Measurements from ENCODE around the gene CLPSL2.

CLPSL2 gene

DNA sequence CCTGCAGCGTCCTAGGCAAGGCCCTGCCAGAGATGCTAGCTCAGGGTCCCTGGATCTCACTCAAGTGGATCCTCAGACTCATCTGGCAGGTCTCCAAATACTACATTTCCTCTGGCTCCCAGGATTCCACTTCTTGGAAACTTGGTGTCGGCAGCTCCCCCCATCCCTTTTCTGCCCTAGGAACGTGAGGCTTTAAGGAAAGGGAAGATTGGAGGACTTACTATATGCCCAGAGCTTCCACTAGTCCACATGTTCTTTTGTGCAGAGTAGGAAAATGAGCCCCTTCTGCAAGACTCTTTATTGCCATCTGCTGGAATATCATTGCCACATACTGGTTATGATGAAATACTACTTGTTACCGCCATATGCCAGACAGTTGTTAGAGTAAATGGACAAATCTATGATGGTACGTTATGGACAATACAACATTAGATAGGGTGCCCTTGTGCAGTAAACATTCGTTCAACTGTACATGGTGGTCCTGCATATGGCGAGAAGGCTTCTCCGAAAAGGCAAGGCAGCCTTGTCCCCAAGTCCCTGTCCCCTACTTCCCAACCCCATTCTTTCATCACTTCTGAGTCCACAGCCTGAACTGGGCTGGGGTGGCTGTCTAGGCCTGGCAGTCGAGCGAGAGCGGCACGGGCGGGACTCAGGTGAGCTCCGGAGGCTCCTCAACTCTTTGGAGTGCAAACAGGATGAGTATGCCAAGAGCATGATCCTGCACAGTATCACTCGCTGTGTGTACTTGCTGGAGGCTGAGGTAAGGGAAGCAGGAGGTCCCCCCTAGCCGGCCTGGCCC lies 38.8 kb upstream of the CLPSL2 start:
- no peaks in the 10 kb centered on the region for H3K9me3 Mint-ChIP-seq
- no peak overlapping the region for H3K4me3 Mint-ChIP-seq
- peaks cover 41% of the 10 kb centered on the region for H3K4me1 Mint-ChIP-seq (ENCODE audit: low read depth)
- peak overlapping the region; percentile 66 for H3K27ac Mint-ChIP-seq
- no peaks in the 10 kb centered on the region for H3K27me3 Mint-ChIP-seq
- no peaks in the 10 kb centered on the region for H3K36me3 Mint-ChIP-seq (ENCODE audit: low read depth)

DNA sequence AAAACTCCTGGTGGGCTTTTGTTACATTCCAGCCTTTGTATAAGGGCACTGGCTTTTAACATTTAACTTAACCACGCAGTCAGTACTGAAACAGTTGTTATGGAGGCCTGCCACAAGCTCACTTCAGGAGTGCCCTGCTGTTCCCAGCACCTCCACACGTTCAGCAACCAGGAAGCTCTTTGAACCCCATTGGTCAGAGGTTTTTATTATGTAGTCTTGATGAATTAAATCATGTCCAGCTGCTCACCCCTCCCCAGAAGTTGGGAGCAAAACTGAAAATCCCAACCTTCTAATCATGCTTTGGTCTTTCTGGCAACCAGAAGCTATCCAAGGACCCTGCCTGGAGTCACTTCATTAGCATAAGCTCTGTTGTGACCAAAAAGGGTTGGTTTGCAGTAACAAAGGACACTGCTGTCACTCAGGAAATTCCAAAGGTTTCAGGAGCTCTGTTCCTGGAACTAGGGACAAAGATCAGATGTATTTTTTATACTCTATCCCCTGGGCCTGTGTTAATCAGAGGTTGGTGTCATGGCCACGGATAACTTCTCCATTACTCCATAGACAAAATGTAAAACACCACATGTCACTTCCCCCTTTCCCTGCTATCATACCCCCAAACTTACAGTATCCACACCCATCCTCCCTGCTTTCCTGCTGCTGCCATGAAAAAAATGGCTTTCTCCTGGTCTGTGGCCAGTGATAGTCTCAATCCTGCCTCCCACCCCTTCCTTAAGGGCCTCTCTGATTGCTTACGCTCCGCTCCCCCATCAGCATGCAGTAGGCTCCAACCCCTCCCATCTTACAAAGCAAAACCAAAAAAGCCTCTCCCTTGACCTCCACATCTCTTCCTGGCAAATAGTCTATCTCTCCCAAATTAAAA lies 36.5 kb upstream of the CLPSL2 start:
- Mint-ChIP-seq H3K27me3 (no peaks in the 10 kb centered on the region), H3K9me3 (no peaks in the 10 kb centered on the region), H3K4me1 (ENCODE audit: low read depth) (peaks cover 23% of the 10 kb centered on the region), H3K27ac (peak overlapping the region; percentile 28), H3K4me3 (no peak overlapping the region), H3K36me3 (ENCODE audit: low read depth) (no peaks in the 10 kb centered on the region)

DNA sequence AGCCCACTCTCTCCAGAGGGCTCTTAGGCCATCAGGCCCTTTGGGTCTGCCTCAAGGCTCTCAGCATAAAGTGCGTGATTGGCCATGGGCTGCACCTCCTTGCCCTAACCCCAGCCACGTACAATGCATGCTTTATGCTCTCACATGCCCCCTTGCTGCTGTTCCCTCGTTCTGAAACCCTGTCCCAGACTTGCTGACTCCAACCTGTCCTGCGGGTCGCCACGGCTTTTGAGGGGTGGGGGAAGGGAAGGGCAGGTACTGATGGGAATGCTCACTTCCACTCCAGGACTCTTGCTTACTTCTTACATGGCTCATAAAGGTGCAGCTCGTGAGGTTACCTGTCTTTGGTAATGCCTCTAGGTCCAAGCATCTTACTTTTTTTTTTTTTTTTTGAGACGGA lies 33.6 kb upstream of the CLPSL2 start:
- Mint-ChIP-seq H3K4me1 (ENCODE audit: low read depth) (no peaks in the 10 kb centered on the region), H3K27ac (no peak overlapping the region), H3K36me3 (ENCODE audit: low read depth) (no peaks in the 10 kb centered on the region), H3K9me3 (peaks cover 4% of the 10 kb centered on the region), H3K4me3 (no peak overlapping the region), H3K27me3 (no peaks in the 10 kb centered on the region)

DNA sequence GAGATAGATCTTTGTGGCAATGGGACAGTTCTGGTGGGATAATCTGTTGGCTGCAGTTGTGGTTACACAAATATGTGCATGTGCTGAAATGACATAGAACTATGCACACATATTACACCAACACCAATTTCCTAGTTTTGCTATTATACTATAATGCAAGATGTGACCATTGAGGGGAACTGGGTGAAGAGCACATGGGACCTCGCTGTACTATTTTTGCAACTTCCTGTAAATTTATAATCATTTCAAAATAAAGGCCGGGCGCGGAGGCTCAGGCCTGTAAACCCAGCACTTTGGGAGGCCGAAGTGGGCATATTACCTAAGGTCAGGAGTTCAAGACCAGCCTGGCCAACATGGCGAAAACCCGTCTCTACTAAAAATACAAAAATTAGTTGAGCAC lies 30.9 kb upstream of the CLPSL2 start:
- no peak overlapping the region for H3K27ac Mint-ChIP-seq
- H3K9me3 Mint-ChIP-seq = peaks cover 7% of the 10 kb centered on the region
- H3K36me3 Mint-ChIP-seq (ENCODE audit: low read depth) = no peaks in the 10 kb centered on the region
- no peaks in the 10 kb centered on the region for H3K27me3 Mint-ChIP-seq
- H3K4me1 Mint-ChIP-seq (ENCODE audit: low read depth) = no peaks in the 10 kb centered on the region
- H3K4me3 Mint-ChIP-seq = no peak overlapping the region

DNA sequence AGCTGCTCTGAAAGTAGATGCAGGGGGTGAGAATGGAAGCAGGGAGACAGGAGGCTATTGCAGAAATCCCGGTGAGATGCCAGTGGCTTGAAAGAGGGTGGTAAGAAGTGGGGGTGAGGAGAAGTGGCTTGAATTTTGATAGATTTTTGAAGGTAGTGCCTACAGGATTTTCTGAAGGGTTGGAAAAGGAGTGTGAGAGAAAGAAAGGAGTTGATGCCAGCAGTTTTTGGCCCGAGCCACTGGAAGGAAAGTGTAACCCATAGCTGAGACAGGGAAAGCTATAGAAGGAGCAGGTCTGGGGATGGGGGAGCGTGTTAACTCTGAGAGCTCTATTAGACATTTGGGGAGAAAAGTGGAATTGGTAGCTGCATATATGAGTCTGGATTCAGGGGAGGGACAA lies 29.9 kb upstream of the CLPSL2 start:
- Mint-ChIP-seq H3K27ac (no peak overlapping the region), H3K27me3 (no peaks in the 10 kb centered on the region), H3K4me1 (ENCODE audit: low read depth) (peaks cover 2% of the 10 kb centered on the region), H3K9me3 (peaks cover 7% of the 10 kb centered on the region), H3K36me3 (ENCODE audit: low read depth) (no peaks in the 10 kb centered on the region), H3K4me3 (no peak overlapping the region)

DNA sequence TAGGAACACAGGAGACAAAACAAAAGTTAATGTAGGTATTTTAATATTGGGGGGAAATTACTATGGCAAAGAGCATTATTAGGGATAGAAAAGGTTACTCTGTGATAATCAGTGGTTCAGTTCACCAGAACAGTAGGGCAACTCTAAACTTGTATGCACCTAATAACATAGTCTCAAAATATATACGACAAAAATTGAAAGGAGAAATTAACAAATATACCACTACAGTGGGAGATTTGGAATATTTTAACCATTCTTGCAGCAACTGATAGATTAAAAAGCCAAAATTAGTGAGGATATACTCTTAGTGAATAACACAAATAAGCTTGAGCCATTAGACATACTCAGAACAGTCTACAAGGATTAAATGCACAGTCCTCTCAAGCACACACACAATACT lies 28.5 kb upstream of the CLPSL2 start:
- Mint-ChIP-seq H3K27ac (no peak overlapping the region), H3K9me3 (peaks cover 7% of the 10 kb centered on the region), H3K27me3 (no peaks in the 10 kb centered on the region), H3K4me1 (ENCODE audit: low read depth) (peaks cover 6% of the 10 kb centered on the region), H3K36me3 (ENCODE audit: low read depth) (no peaks in the 10 kb centered on the region), H3K4me3 (no peak overlapping the region)

DNA sequence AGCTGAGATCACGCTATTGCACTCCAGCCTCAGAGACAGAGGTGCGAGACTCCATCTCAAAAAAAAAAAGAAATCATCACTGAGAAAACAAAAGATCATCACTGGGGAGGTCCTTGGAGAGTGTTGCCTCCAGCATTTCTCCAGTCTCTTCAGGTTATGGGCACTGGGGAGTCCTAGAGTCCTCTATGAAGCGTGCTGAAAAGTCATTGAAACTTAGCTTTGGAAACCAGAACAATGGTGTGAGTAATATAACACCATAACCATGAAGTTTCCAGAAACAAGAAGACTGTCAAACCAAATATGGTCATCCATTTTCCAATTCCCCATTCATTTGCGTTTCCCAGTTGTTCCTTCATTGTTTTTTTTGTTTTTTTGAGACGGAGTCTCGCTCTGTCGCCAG lies 25.8 kb upstream of the CLPSL2 start:
- Mint-ChIP-seq H3K27me3 (no peaks in the 10 kb centered on the region), H3K36me3 (ENCODE audit: low read depth) (no peaks in the 10 kb centered on the region), H3K4me3 (no peak overlapping the region), H3K4me1 (ENCODE audit: low read depth) (peaks cover 6% of the 10 kb centered on the region), H3K9me3 (peaks cover 7% of the 10 kb centered on the region), H3K27ac (no peak overlapping the region)

DNA sequence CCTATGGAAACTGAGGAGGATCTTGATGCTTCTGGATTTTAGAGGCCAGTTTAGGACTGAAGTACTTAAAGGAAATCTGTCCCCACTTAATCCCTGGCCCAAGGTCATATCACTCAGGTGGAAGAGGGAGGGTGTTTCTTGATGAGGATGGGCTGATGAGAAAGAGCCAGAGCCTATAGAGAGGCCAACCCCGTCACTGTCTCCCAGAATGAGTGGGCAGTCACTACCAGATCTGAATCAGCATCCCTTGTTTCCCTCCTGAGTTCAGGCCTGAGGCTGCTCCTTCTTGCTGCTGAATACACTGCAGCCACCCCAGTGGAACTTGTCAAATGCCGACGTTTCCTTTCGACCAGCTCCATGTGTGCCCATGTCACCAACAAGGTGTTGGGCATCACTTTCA lies 24.8 kb upstream of the CLPSL2 start:
- H3K27me3 Mint-ChIP-seq = no peaks in the 10 kb centered on the region
- peaks cover 6% of the 10 kb centered on the region for H3K4me1 Mint-ChIP-seq (ENCODE audit: low read depth)
- no peak overlapping the region for H3K4me3 Mint-ChIP-seq
- no peak overlapping the region for H3K27ac Mint-ChIP-seq
- H3K36me3 Mint-ChIP-seq (ENCODE audit: low read depth) = no peaks in the 10 kb centered on the region
- peaks cover 7% of the 10 kb centered on the region for H3K9me3 Mint-ChIP-seq

DNA sequence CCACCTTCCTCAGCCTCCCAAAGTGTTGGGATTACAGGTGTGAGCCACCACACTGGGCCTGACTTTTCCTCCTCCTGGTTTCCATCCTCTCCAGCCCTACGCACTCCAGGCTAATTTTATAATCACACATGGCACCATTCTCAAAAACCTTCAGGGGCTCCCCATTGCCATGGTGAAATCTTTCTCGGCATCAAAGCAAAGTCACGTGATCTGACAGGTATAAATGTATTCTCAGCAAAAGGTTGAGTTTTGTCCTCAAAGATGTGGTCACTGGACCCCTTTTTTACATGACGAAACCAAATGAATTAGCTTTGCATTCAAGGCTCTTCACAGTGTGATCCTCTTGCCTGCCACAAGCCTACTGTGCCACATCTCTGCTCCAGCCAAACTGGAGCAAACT lies 24.1 kb upstream of the CLPSL2 start:
- peaks cover 6% of the 10 kb centered on the region for H3K4me1 Mint-ChIP-seq (ENCODE audit: low read depth)
- no peak overlapping the region for H3K4me3 Mint-ChIP-seq
- no peak overlapping the region for H3K27ac Mint-ChIP-seq
- no peaks in the 10 kb centered on the region for H3K36me3 Mint-ChIP-seq (ENCODE audit: low read depth)
- peaks cover 7% of the 10 kb centered on the region for H3K9me3 Mint-ChIP-seq
- H3K27me3 Mint-ChIP-seq = no peaks in the 10 kb centered on the region

DNA sequence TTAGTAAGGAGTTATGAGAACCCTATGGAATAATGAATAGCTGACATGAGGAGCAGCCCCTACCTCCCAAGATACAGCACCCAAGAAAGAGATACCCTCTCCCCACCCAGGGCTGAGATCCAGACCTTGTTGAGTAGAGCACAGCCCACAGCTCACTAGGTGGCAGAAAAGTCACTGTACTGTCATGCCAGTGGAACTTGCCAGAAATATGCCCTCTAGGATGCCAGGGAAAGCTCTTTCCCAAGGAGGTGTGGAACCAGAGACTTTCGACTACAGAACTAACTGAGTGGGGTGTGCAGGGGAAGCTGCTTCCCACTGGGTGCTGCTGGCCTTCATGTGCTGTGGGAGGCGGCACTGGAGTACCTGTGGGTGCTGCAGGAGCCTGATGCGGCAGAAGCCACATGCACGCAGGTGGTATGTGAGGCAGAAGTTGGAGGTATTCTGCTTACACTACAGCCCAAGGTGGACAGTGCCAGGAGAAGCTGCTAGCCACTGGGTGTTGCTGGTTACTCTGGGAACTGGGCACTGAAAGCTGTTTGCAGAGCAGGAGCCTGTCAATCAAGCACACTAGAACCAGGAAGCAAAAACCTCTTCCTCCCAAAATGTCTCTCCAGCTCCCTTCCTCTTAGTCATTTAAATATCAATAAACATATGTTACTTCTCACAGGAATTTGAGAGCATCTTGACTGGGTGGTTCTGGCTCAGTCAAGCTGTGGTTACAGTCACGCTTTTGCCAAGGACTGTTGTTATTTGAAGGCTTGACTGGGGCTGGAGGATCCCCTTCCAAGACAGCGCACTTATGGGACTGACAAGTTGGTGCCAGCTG lies 21.7 kb upstream of the CLPSL2 start:
- Mint-ChIP-seq H3K4me3 (no peak overlapping the region), H3K27ac (no peak overlapping the region), H3K36me3 (ENCODE audit: low read depth) (no peaks in the 10 kb centered on the region), H3K27me3 (peaks cover 6% of the 10 kb centered on the region), H3K9me3 (no peaks in the 10 kb centered on the region), H3K4me1 (ENCODE audit: low read depth) (peaks cover 6% of the 10 kb centered on the region)

DNA sequence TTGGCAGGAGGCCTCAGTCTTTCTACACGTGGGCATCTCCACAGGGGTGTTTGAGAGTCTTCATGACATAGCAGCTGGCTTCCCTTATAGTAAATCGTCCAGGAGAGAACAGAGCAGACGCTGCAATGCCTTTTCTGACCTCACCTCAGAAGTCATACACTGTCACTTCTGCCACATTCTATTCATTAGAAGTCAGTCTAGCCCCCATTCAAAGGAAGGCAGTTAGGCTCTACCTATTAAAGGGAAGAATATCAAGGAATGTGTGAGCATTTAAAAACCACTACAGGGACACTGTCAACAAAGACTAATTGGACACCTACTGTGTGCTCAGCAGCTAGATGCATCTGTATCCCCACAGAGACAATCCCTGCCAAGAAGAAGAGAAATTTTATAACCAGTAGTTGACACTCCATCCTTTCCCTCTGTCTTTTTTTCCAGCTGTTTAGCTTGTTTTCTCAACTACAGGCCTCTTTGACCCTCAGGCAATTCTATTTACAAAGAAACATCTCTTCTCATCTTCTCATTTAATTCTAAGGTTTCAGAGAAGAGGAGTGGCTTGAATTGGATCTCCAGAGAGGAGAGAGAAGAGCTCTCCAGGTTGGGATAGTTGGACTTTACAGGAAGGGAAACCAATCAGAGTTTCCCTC lies 21.0 kb upstream of the CLPSL2 start:
- Mint-ChIP-seq H3K4me3 (no peak overlapping the region), H3K36me3 (ENCODE audit: low read depth) (no peaks in the 10 kb centered on the region), H3K4me1 (ENCODE audit: low read depth) (peaks cover 6% of the 10 kb centered on the region), H3K9me3 (no peaks in the 10 kb centered on the region), H3K27ac (no peak overlapping the region), H3K27me3 (peaks cover 11% of the 10 kb centered on the region)

DNA sequence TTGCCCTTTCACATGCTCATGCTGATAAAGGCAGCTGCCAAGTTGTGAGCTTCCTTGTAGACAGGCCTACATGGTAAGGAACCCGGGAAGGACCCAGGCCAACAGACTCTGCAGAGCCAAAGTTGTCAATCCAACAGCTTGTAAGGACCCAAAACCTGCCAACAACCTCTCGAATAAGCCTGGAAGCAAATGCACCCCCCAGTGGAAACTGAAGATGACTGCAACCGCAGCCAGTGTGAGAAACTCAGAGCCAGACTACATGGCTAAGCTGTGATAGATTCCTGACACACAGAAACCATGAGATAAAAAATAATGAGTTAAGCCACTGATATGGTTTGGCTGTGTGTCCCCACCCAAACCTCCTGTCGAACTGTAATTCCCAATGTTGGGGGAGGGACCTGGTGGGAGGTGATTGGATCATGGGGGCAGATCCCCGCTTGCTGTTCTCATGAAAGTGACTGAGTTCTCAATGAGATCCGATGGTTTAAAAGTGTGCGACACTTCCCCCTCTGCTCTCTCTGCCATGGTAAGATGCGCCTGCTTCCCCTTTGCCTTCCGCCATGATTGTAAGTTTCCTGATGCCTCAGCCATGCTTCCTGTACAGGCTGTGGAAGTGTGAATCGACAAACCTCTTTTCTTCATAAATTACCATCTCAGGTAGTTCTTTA lies 18.8 kb upstream of the CLPSL2 start:
- Mint-ChIP-seq H3K4me3 (no peak overlapping the region), H3K27me3 (peaks cover 26% of the 10 kb centered on the region), H3K36me3 (ENCODE audit: low read depth) (no peaks in the 10 kb centered on the region), H3K9me3 (no peaks in the 10 kb centered on the region), H3K4me1 (ENCODE audit: low read depth) (no peaks in the 10 kb centered on the region), H3K27ac (no peak overlapping the region)

DNA sequence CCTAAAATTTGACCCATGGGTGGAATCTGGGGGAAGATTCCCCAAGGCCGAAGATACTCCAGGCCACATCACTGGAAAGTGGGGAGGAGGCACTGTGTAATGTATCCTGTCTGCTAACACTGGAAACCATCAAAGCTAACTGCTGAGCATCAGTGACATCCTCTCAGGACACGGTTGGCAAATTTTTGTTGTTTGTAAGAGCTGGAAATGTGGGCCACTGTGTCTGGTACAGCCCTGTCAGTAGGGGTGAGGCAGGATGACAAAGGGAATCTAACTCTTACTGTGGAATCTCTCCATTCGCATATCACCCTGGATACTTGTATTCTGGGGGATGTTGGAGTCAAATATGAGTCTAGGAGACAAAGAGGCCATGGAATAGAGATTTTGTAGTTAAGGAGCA lies 17.0 kb upstream of the CLPSL2 start:
- no peaks in the 10 kb centered on the region for H3K4me1 Mint-ChIP-seq (ENCODE audit: low read depth)
- H3K4me3 Mint-ChIP-seq = no peak overlapping the region
- H3K27ac Mint-ChIP-seq = no peak overlapping the region
- no peaks in the 10 kb centered on the region for H3K36me3 Mint-ChIP-seq (ENCODE audit: low read depth)
- H3K27me3 Mint-ChIP-seq = peaks cover 43% of the 10 kb centered on the region
- no peaks in the 10 kb centered on the region for H3K9me3 Mint-ChIP-seq

DNA sequence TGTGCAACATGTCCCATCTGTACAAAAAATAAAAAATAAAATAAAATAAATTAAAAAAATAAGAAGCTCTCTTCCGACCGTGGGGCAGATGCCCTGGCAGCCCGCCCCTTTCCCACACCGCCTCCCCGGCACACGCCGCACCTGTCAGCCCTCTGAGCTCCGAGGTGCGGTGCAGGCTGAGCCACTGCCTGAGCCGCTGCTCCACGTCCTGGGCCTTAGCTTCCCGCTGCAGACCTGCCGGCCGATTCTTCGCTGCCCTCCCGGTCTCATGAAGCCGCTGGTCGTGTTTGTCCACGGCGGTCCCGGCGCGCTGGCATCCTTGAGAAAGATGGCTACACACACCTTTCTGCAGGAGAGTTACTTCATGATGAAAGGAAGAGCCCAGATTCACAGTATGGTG lies 10.7 kb upstream of the CLPSL2 start:
- Mint-ChIP-seq H3K9me3 (no peaks in the 10 kb centered on the region), H3K4me1 (ENCODE audit: low read depth) (no peaks in the 10 kb centered on the region), H3K27me3 (peaks cover 40% of the 10 kb centered on the region), H3K36me3 (ENCODE audit: low read depth) (no peaks in the 10 kb centered on the region), H3K4me3 (no peak overlapping the region), H3K27ac (no peak overlapping the region)
